H1 (cell line): ENCODE measurements around the gene STARD3NL.

Source experiments
- MAX ChIP-seq: IDR thresholded peaks from 2 replicates; pipeline ENCODE4 v1.6.1; 2012; ENCODE audit warnings: inconsistent platforms
- SP2 ChIP-seq: IDR thresholded peaks from 2 replicates; pipeline ENCODE4 v1.6.1; 2012; ENCODE audit warnings: mild to moderate bottlenecking, low read length, inconsistent platforms
- TF ChIP-seq, protein P1 (sequence below), 3 experiments: IDR thresholded peaks; 1 replicate in 2 of 3; 2 replicates in 1 of 3; pipeline versions ENCODE4 v1.5.1 to v1.6.1; 2011; ENCODE audit warnings: low read length in 3 of 3, mild to moderate bottlenecking in 3 of 3, inconsistent platforms in 2 of 3, low read depth in 1 of 3, moderate library complexity in 1 of 3; ENCODE audit not compliant: insufficient read depth in 1 of 3; ENCODE audit errors: control extremely low read depth in 1 of 3

- TF ChIP-seq MAX (no peak), SP2 (no peak)
- TF ChIP-seq, protein P1, sequence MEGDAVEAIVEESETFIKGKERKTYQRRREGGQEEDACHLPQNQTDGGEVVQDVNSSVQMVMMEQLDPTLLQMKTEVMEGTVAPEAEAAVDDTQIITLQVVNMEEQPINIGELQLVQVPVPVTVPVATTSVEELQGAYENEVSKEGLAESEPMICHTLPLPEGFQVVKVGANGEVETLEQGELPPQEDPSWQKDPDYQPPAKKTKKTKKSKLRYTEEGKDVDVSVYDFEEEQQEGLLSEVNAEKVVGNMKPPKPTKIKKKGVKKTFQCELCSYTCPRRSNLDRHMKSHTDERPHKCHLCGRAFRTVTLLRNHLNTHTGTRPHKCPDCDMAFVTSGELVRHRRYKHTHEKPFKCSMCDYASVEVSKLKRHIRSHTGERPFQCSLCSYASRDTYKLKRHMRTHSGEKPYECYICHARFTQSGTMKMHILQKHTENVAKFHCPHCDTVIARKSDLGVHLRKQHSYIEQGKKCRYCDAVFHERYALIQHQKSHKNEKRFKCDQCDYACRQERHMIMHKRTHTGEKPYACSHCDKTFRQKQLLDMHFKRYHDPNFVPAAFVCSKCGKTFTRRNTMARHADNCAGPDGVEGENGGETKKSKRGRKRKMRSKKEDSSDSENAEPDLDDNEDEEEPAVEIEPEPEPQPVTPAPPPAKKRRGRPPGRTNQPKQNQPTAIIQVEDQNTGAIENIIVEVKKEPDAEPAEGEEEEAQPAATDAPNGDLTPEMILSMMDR (IDR thresholded peaks at IDR 0.05; ENCODE audit: control extremely low read depth in 1 of 3, insufficient read depth in 1 of 3, low read depth in 1 of 3, low read length in 3 of 3): no peak
Observed at GRCh38 chr7:38153515-38153914, 24.5 kb upstream of the STARD3NL start.
